B cell (primary cell): ENCODE measurements around the gene C17orf114.

ENCODE experiments used
- ATAC-seq: fragments of 200-7000 bp; cut with Tn5 transposase; one replicate; pipeline ENCODE4 v1.10.0; 2021; ENCODE audit warnings: low read depth, mild to moderate bottlenecking, moderate number of reproducible peaks, moderate library complexity
- CTCF ChIA-PET: fragments of 350-600 bp; sonication (Branson Sonifier 250); formaldehyde crosslinking; loops from one replicate; lab custom pipeline; 2021; ENCODE audit warnings: antibody characterized with exemption, inconsistent platforms; lab: Charles Lee
- POLR2A ChIA-PET: fragments of 350-600 bp; sonication (Branson Sonifier 250); formaldehyde crosslinking; loops from one replicate; lab custom pipeline; 2021; ENCODE audit warnings: antibody characterized with exemption; lab: Charles Lee
- DNase-seq: peaks from one replicate; pipeline ENCODE4 v3.0.0; 2013
- H2AFZ ChIP-seq: 2 replicates; pipeline ENCODE4 v1.6.1; 2012; ENCODE audit warnings: mild to moderate bottlenecking, low read depth, low read length; ENCODE audit not compliant: insufficient read depth, poor library complexity, severe bottlenecking
- H3K27ac ChIP-seq, 2 donors: 1 replicate in 1 of 2; 2 replicates in 1 of 2; pipeline ENCODE4 v1.5.1; 2012 to 2013; ENCODE audit warnings: low read length in 2 of 2, mild to moderate bottlenecking in 2 of 2, moderate library complexity in 1 of 2
- H3K27me3 ChIP-seq, 4 experiments: fragments of 200-600 bp in 1 of 4; sonication (generic) in 1 of 4; replicated peaks in 1 of 4; 1 replicate in 2 of 4; 2 replicates in 2 of 4; pipeline versions ENCODE4 v1.6.1 to v1.7.0; 2013 to 2016; ENCODE audit warnings: low read length in 3 of 4, mild to moderate bottlenecking in 2 of 4, mixed read lengths in 1 of 4, moderate library complexity in 1 of 4; ENCODE audit not compliant: insufficient read depth in 4 of 4, control insufficient read depth in 3 of 4; ENCODE audit errors: control extremely low read depth in 1 of 4
- H3K36me3 ChIP-seq, 2 experiments: replicated peaks in 1 of 2; 1 replicate in 1 of 2; 2 replicates in 1 of 2; pipeline versions ENCODE4 v1.6.1 to v1.7.1; 2013; ENCODE audit warnings: low read length in 1 of 2; ENCODE audit not compliant: insufficient read depth in 2 of 2, control insufficient read depth in 1 of 2; ENCODE audit errors: control extremely low read depth in 1 of 2, extremely low read depth in 1 of 2
- H3K4me1 ChIP-seq, 2 donors: fragments of 200-600 bp in 1 of 2; sonication (generic) in 1 of 2; 1 replicate in 1 of 2; 2 replicates in 1 of 2; pipeline versions ENCODE4 v1.5.1 to v1.6.1; 2013 to 2017; ENCODE audit warnings: low read length in 2 of 2; ENCODE audit not compliant: control insufficient read depth in 2 of 2, insufficient read depth in 2 of 2
- H3K4me2 ChIP-seq: replicated peaks from 2 replicates; pipeline ENCODE3; 2012; ENCODE audit warnings: mild to moderate bottlenecking, low read depth, low read length; ENCODE audit not compliant: poor library complexity, severe bottlenecking
- H3K4me3 ChIP-seq, 5 experiments: fragments of 200-600 bp in 1 of 5; sonication (generic) in 1 of 5; 1 replicate in 3 of 5; 2 replicates in 2 of 5; pipeline versions ENCODE4 v1.5.1 to v1.7.0; 2011 to 2016; ENCODE audit warnings: low read length in 4 of 5, mild to moderate bottlenecking in 4 of 5, low read depth in 2 of 5, control low read depth in 1 of 5, moderate library complexity in 1 of 5; ENCODE audit not compliant: insufficient read depth in 1 of 5; ENCODE audit errors: control extremely low read depth in 1 of 5, extremely low read depth in 1 of 5
- H3K79me2 ChIP-seq: fragments of 200-600 bp; sonication (generic); one replicate; pipeline ENCODE4 v1.6.0; 2016; ENCODE audit warnings: low read length; ENCODE audit not compliant: control insufficient read depth, insufficient read depth
- H3K9ac ChIP-seq: fragments of 200-600 bp; sonication (generic); 2 replicates; pipeline ENCODE4 v1.6.1; 2017; ENCODE audit warnings: mild to moderate bottlenecking, low read length, moderate library complexity
- H3K9me3 ChIP-seq, 3 donors: one replicate each; pipeline versions ENCODE4 v1.6.1 to v1.7.1; 2013; ENCODE audit warnings: low read length in 2 of 3; ENCODE audit not compliant: control insufficient read depth in 2 of 3, insufficient read depth in 1 of 3; ENCODE audit errors: control extremely low read depth in 1 of 3
- H4K20me1 ChIP-seq: 2 replicates; pipeline ENCODE4 v1.6.0; 2012; ENCODE audit warnings: mild to moderate bottlenecking, low read length; ENCODE audit not compliant: insufficient read depth, control insufficient read depth, poor library complexity, severe bottlenecking
- H3K27ac Mint-ChIP-seq: one replicate; pipeline ENCODE4 v1.8.0; 2021; ENCODE audit warnings: mixed read lengths
- H3K27me3 Mint-ChIP-seq: one replicate; pipeline ENCODE4 v1.8.0; 2021; ENCODE audit warnings: mixed read lengths
- H3K4me1 Mint-ChIP-seq: one replicate; pipeline ENCODE4 v1.8.0; 2021; ENCODE audit warnings: mixed read lengths
- H3K4me3 Mint-ChIP-seq: one replicate; pipeline ENCODE4 v1.8.0; 2021; ENCODE audit warnings: mixed read lengths
- H3K9me3 Mint-ChIP-seq: one replicate; pipeline ENCODE4 v1.8.0; 2022; ENCODE audit warnings: mixed read lengths; ENCODE audit not compliant: insufficient read depth
- EZH2 ChIP-seq: IDR thresholded peaks from 2 replicates; pipeline ENCODE4 v1.6.1; 2012; ENCODE audit warnings: borderline replicate concordance, low read depth, mild to moderate bottlenecking, moderate library complexity, low read length; ENCODE audit not compliant: insufficient read depth, poor library complexity, severe bottlenecking
- WGBS: methylation state at CpG from one replicate; pipeline ENCODE4 v1.1.5; 2013; ENCODE audit warnings: missing lambda C conversion rate; ENCODE audit not compliant: insufficient coverage; 5-methylcytosine and 5-hydroxymethylcytosine counted together
- intact Hi-C: fragments of 100-400 bp; cut with micrococcal nuclease; formaldehyde crosslinking; loops from one replicate; pipeline ENCODE4 v1.10.0; 2022
- TF ChIP-seq, protein P1 (sequence below): fragments of 200-600 bp; IDR thresholded peaks from one replicate; pipeline ENCODE4 v1.8.0; 2022; ENCODE audit warnings: antibody characterized with exemption, mild to moderate bottlenecking

Gene C17orf114

DNA sequence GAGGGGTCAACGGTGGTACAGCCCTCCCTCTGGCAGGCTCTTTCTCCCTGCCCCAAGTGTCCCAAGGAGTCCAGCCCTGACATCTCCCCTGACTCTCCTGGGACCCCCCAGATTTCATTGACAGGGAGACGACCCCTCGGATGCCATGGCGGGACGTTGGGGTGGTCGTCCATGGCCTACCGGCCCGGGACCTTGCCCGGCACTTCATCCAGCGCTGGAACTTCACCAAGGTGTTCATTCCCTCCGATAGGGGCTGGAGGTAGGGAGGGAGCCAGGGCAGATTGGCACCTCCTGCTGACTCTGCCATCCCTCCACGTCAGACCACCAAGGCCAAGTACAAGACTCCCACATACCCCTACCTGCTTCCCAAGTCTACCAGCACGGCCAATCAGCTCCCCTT, 14.7 kb upstream of the C17orf114 start:
- no peak for TF ChIP-seq EZH2
- TF ChIP-seq, protein P1, sequence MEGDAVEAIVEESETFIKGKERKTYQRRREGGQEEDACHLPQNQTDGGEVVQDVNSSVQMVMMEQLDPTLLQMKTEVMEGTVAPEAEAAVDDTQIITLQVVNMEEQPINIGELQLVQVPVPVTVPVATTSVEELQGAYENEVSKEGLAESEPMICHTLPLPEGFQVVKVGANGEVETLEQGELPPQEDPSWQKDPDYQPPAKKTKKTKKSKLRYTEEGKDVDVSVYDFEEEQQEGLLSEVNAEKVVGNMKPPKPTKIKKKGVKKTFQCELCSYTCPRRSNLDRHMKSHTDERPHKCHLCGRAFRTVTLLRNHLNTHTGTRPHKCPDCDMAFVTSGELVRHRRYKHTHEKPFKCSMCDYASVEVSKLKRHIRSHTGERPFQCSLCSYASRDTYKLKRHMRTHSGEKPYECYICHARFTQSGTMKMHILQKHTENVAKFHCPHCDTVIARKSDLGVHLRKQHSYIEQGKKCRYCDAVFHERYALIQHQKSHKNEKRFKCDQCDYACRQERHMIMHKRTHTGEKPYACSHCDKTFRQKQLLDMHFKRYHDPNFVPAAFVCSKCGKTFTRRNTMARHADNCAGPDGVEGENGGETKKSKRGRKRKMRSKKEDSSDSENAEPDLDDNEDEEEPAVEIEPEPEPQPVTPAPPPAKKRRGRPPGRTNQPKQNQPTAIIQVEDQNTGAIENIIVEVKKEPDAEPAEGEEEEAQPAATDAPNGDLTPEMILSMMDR: no peak
- Histone ChIP-seq H3K4me3 (no peak overlapping the region), H3K27ac (no peak overlapping the region), H3K79me2 (no peaks in the 10 kb centered on the region), H4K20me1 (no peaks in the 10 kb centered on the region), H3K36me3 (peaks cover 0 to 30% of the 10 kb centered on the region in 2 experiments), H3K4me2 (no peak overlapping the region), H3K27me3 (no peaks in the 10 kb centered on the region), H3K9ac (no peak overlapping the region), H3K4me1 (no peaks in the 10 kb centered on the region), H3K9me3 (no peaks in the 10 kb centered on the region), H2AFZ (no peak overlapping the region)
- Mint-ChIP-seq H3K9me3 (no peaks in the 10 kb centered on the region), H3K4me3 (no peak overlapping the region), H3K27ac (no peak overlapping the region), H3K27me3 (no peaks in the 10 kb centered on the region), H3K4me1 (no peaks in the 10 kb centered on the region)
- WGBS: 100% methylated on average over 8 of the region's 13 CpGs
- POLR2A ChIA-PET: interaction anchor here (0.5 kb wide), 1 partner anchor 146 kb away, joined by 4 read pairs; no protein-coding TSS in a partner anchor
- CTCF ChIA-PET: no interaction called here
- ATAC-seq: no peak
- DNase-seq: no peak
- intact Hi-C loops: no loop called here

DNA sequence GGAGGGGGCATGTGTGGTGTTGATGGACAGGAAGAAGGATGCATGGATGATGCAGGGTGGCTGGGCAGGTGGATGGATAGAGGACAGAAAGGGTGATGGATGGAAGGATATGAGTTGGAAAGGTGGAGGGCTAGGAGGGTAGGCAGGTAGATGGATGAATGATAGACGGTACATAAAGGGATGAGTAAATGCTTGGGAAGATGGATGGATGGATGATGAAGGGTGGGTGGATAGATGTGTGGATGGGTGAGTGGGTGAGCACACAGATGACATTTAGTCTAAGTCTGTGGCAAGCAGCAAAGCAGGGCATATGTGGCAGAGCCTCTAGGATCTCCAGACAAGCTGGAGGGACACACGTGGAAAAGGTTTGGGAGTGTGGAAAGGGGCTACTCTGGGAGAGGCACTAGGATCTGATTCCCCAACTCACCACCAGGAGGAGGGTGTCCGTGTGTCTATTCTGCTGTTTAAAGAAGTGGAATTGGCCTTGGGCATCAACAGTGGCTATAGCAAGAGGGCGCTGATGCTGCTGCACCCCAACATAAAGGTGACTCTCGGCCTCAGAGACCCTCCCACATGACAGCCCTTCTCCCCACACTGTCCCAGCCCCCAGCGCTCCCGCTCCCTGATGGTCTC, 13.0 kb upstream of the C17orf114 start:
- H3K9me3 Mint-ChIP-seq: no peaks in the 10 kb centered on the region
- H3K27me3 Mint-ChIP-seq: no peaks in the 10 kb centered on the region
- no peak overlapping the region for H3K4me2 ChIP-seq
- CTCF ChIA-PET: no interaction called here
- H3K4me3 Mint-ChIP-seq: no peak overlapping the region
- H3K4me1 ChIP-seq: no peaks in the 10 kb centered on the region
- H4K20me1 ChIP-seq: no peaks in the 10 kb centered on the region
- H3K9me3 ChIP-seq: no peaks in the 10 kb centered on the region
- no peak overlapping the region for H2AFZ ChIP-seq
- no peaks in the 10 kb centered on the region for H3K27me3 ChIP-seq
- DNase-seq (no peak), ATAC-seq (no peak)
- H3K27ac Mint-ChIP-seq: no peak overlapping the region
- H3K27ac ChIP-seq: no peak overlapping the region
- intact Hi-C loops: no loop called here
- 94% methylated on average over 5 of the region's 7 CpGs for WGBS
- H3K4me3 ChIP-seq: no peak overlapping the region
- H3K36me3 ChIP-seq: peaks cover 0 to 28% of the 10 kb centered on the region in 2 experiments
- TF ChIP-seq, protein P1: no peak
- TF ChIP-seq EZH2: no peak
- H3K79me2 ChIP-seq: no peaks in the 10 kb centered on the region
- no peak overlapping the region for H3K9ac ChIP-seq
- POLR2A ChIA-PET: no interaction called here
- no peaks in the 10 kb centered on the region for H3K4me1 Mint-ChIP-seq
